Ammon's horn (tissue), 1 donor: ENCODE data around the gene BCL11A.

Experiments
- DNase-seq: peaks from one replicate; pipeline ENCODE4 v3.0.0-alpha.2; 2016; ENCODE audit warnings: low spot score

Gene BCL11A

GRCh38 chr2:60485550-60485949 is 67.9 kb downstream of the BCL11A start:
- DNase-seq = no peak

GRCh38 chr2:60485055-60485454 is 68.4 kb downstream of the BCL11A start:
- no peak for DNase-seq

DNA sequence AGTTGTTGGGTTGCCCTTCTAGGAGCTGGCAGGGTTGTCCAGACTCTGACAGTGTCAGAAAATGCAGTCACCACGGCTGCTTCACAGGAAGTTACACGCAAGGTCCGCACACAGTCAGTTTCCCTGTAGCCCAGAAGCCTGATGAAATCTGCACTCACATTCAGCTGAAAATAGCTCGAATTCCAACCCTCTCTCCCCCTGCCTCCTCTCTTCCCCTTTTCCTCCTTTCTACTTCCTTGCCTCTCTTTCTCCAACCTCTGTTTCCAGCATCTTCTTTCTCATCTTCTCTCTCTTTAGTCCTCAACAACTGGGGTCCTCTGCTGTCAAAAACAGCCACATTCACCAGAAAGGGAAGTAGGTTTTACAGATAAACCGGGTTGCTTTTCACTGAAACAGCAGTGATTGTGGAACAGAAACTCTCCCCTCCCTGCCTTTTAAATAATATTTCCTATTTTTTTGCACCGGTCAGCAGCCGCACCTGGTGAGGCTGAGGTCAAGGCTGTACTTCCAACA is 69.3 kb downstream of the BCL11A start:
- DNase-seq = peak; percentile 45

GRCh38 chr2:60483401-60483800 is 70.1 kb downstream of the BCL11A start:
- DNase-seq = no peak

GRCh38 chr2:60482222-60482621 is 71.2 kb downstream of the BCL11A start:
- DNase-seq = peak; percentile 30

DNA sequence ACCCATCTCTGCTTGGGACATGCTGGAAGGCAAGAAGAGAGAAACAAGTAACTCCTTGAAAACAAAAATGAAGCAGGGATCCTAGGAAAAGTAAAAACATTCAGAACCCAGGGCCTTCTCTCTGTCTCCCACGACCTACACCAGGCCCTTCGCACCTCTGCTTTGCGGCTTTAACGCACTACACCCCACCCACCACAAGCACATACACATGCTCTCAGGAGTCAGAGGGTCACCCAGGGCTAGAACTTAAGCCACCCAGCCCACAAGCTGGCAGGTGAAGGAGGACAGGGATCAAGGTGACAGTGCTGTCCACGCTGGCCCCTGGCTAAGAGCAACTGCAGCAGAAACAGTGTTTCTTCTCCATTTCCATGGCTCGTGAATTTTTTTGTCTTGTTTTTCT is 72.2 kb downstream of the BCL11A start:
- DNase-seq = no peak

GRCh38 chr2:60480089-60480773 is 73.2 kb downstream of the BCL11A start:
- DNase-seq = no peak

- DNase-seq = no peak
These were observed 74.0 kb downstream of the BCL11A start for GRCh38 chr2:60479226-60480088.

DNA sequence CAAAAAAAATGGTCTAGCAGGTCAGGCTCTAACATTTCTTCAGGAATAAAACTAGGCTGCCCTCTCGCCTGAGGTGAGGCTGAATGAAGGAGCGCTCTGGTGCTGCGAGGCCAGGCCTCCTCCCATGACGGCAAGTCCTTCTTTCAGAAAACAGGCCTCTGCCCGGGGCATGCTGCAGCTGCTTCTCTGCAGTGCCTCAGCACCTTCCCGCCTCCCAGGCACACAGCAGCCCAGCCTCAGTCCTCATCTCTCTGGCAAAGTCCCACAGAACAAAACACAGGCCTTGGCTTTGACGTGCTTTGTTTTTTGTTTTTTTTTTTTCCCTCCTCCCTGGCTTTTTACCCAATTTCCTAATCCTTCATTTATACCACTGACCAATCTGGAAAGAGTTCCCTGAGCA is 74.8 kb downstream of the BCL11A start:
- DNase-seq = no peak

- no peak for DNase-seq
These were observed 77.1 kb downstream of the BCL11A start for GRCh38 chr2:60476206-60476954.

DNA sequence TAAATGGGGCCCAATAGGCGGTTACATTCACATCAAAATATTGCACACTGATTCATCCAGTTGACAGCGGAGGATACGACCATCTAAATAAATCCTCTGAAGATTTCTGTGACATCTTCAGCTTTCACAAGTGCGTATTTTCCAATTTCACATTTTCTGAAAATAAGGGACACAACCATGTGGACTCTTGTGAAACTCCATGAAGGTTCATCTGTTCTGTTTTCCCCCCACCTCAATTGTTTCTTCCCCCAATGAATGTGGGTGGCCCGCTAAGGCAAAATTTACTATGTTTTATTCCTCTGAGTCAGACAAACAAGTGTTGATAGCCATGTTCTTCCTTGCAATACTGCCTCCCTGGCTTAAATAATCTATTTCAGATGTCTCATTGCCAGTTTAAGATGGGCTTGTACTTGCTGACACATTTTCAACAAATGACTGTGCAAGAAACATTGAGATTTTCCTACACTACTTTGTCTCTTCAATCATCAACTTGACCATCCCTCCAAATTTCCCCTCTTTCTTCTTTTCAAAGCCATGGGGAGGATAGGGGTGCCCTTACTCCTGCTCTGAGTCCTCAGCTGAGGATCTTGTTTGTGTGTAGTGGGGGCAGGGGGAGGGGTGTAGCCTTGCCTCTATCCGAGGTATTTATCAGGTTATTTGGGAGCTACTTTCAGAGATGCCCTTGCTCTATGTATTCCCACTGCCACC is 78.2 kb downstream of the BCL11A start:
- DNase-seq = no peak

DNA sequence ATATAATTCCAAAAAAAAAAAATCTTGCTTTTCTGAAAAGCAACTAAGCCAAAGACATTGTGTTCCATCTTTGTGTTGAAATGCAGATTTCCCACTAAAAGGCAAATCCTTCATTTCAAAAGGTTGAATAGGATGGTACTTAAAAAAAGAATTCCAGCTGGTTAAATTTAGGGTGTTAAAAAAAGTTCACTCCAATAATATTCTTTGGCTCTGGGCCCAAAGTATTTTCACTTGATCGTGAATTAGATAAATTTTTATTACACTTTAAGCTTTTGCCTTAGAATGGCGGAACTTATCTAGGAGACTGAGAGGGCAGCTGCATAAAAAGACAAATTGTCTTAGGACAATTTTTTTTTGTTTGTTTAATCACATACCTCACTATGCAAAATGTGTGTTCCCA is 79.2 kb downstream of the BCL11A start:
- no peak for DNase-seq

GRCh38 chr2:60473546-60473945 is 79.9 kb downstream of the BCL11A start:
- DNase-seq = no peak

DNA sequence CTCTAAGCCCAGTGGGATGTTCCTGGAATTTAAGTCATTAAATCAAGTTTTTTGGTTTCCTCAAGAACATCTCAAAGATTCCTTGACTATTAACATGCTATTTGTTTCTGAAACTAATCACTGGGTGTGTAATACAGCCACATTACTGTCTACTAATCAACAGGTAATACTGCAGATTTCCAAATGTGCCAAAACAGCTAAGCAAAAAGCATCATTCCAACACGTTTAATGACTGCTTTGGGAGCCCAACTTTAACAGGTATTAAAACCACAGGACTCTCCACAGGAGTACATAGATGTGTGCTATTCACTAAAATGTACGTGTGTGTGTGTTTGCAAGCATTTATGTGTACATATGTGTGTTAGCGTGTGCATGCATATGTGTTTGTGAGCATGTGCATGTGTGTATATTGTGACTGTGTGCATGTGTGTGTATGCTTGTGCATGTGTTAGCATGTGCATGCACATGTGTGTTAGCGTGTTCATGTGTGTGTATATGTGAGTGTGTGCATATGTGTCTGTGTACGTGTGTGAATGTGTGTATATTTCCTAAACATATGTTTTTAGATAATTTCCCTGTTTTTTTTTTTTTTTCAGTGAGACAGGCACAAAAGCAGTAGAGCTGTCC is 80.7 kb downstream of the BCL11A start:
- DNase-seq = no peak

DNA sequence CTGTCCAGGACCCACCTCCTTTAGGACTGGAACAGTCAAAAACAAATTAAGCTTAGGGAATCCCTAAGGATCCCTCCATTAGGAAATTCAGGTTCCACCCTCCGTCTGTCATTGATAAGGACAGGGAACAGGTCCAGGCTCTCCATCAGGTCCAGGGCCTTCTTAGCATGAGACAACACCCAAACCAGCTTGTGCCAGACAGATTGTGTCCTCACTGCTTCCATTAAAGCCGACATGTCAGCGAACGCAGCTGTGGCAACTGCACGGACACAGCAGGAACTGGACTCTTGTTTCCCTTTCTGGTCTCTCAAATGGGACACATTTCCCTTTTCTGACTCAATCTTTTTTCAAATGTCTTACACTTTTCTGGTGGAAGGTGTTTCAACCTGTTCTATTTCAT is 81.4 kb downstream of the BCL11A start:
- no peak for DNase-seq

- no peak for DNase-seq
These were observed 83.1 kb downstream of the BCL11A start for GRCh38 chr2:60470340-60470739.

DNA sequence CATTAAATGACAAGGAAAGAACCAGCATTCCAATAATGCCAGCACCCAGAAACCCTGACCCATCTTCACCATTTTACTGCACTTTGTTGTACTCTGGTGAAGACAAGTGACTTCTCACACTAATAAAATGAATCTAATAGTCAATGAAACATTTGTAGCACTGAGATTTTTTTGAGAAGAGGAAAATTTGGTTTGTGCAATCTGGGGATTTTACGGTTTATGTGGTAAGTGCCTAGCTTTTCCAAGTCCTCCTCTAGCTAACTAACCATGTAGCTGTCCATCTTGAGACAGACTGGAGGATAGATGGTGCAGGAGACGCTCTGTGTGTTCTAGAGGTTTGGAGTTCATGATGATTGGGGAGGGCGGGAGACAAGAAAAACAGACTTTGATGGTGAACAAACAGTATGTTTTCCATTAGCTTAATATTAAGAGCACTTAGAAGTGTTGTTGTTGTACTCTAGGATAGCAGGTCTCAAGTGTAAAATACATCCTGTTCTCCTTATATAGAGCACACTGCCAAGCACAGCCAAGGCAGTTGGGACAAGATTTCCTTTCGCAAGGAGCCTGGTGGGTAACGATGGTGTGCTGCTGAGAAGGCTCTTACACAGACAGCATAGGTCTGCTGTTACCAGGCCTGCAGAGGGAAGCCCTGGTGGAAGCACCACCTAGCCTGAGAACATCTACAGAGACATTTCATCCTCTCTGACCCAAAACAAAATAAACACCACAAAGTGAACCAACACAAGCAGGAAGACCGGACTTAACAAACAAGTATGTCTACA is 83.7 kb downstream of the BCL11A start:
- DNase-seq = no peak

- no peak for DNase-seq
These were observed 84.9 kb downstream of the BCL11A start for GRCh38 chr2:60468382-60469085.

- no peak for DNase-seq
These were observed 87.2 kb downstream of the BCL11A start for GRCh38 chr2:60466161-60466702.

DNA sequence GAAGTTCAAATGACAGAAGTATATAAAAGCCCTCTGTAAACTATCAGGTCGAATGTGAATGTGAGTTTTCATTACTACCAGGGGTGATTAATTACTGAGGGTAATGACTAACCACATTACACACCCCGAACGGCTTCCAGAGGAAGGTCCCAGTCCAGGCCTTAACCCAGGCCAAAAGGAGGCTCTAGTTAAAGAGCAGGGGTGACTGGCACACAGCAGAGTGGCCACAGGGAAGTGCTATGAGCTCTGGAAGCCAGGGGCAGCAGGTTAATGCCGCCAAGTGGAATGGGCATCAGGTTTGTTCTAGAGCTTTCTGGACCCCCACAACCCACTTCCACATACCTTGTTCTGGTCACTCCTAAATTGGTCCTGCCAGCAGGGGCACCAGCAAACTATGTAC is 87.7 kb downstream of the BCL11A start:
- DNase-seq = no peak
